ENCODE results near the gene LRPAP1.

- TF ChIP-seq CTCF (conservative IDR thresholded peaks at IDR 0.05; ENCODE audit: low read length) (no peak), EZH2phosphoT487 (IDR thresholded peaks at IDR 0.05; ENCODE audit: borderline replicate concordance) (no peak)
Measured at GRCh38 chr4:3491681-3492405, 40.4 kb downstream of the LRPAP1 start.
